Activated naive CD8-positive, alpha-beta T cell treated with anti-CD3 and anti-CD28 coated beads, Interleukin-2, amount 10 ng/mL, durations not matched to agents 7 days and 5 days (primary cell): Measurements from ENCODE around the gene ABCA8. TPM values are rescaled to one million over a fixed set of nuclear protein-coding genes. Genes with fewer than 3 reads are reported as not detected.

Experiments used
- ATAC-seq: fragments of 150-1000 bp; cut with Tn5 transposase; one replicate; pipeline ENCODE4 v1.10.0; 2021; ENCODE audit warnings: low read depth, moderate library complexity
- POLR2A ChIA-PET: fragments of 350-600 bp; sonication (Branson Sonifier 250); formaldehyde crosslinking; loops from one replicate; lab custom pipeline; 2021; ENCODE audit warnings: antibody characterized with exemption; lab: Charles Lee
- DNase-seq: peaks from one replicate; pipeline ENCODE4 v3.0.0; 2021
- H3K27ac Mint-ChIP-seq: one replicate; pipeline ENCODE4 v1.8.0; 2022; ENCODE audit warnings: mild to moderate bottlenecking, mixed read lengths
- H3K27me3 Mint-ChIP-seq: one replicate; pipeline ENCODE4 v1.8.0; 2022; ENCODE audit warnings: mild to moderate bottlenecking, moderate library complexity, mixed read lengths
- H3K36me3 Mint-ChIP-seq: one replicate; pipeline ENCODE4 v1.8.0; 2021; ENCODE audit warnings: mild to moderate bottlenecking, mixed read lengths
- H3K4me1 Mint-ChIP-seq: one replicate; pipeline ENCODE4 v1.8.0; 2021; ENCODE audit warnings: mixed read lengths
- H3K4me3 Mint-ChIP-seq: one replicate; pipeline ENCODE4 v1.8.0; 2022; ENCODE audit warnings: mild to moderate bottlenecking, moderate library complexity, mixed read lengths
- H3K9me3 Mint-ChIP-seq: one replicate; pipeline ENCODE4 v1.8.0; 2021; ENCODE audit warnings: mixed read lengths
- total RNA-seq, 2 experiments: library from RNA; stranded (reverse); gene quantifications; one replicate each; pipeline ENCODE4 v1.2.3, GENCODE V29; 2021

The ABCA8 gene
- total RNA-seq, 2 experiments from 2014 or later: not detected

GRCh38 chr17:68924793-68925720, 30.1 kb downstream of the ABCA8 start:
- DNase-seq (no peak), ATAC-seq (no peak)
- H3K4me3 Mint-ChIP-seq: no peak overlapping the region
- no peaks in the 10 kb centered on the region for H3K4me1 Mint-ChIP-seq
- H3K27me3 Mint-ChIP-seq: no peaks in the 10 kb centered on the region
- POLR2A ChIA-PET: no interaction called here
- no peaks in the 10 kb centered on the region for H3K9me3 Mint-ChIP-seq
- no peak overlapping the region for H3K27ac Mint-ChIP-seq
- no peaks in the 10 kb centered on the region for H3K36me3 Mint-ChIP-seq

- ATAC-seq (no peak), DNase-seq (no peak)
- H3K4me1 Mint-ChIP-seq: no peaks in the 10 kb centered on the region
- peaks cover 3% of the 10 kb centered on the region for H3K27me3 Mint-ChIP-seq
- POLR2A ChIA-PET: no interaction called here
- H3K36me3 Mint-ChIP-seq: no peaks in the 10 kb centered on the region
- no peak overlapping the region for H3K27ac Mint-ChIP-seq
- no peak overlapping the region for H3K4me3 Mint-ChIP-seq
- H3K9me3 Mint-ChIP-seq: peaks cover 3% of the 10 kb centered on the region
These were observed 44.3 kb downstream of the ABCA8 start for GRCh38 chr17:68910789-68911431.

GRCh38 chr17:68910251-68910705, 44.9 kb downstream of the ABCA8 start:
- DNase-seq (no peak), ATAC-seq (no peak)
- Mint-ChIP-seq H3K36me3 (no peaks in the 10 kb centered on the region), H3K4me3 (no peak overlapping the region), H3K4me1 (no peaks in the 10 kb centered on the region), H3K9me3 (no peaks in the 10 kb centered on the region), H3K27ac (no peak overlapping the region), H3K27me3 (peaks cover 3% of the 10 kb centered on the region)
- POLR2A ChIA-PET: no interaction called here

- Mint-ChIP-seq H3K4me1 (no peaks in the 10 kb centered on the region), H3K36me3 (no peaks in the 10 kb centered on the region), H3K27me3 (peaks cover 3% of the 10 kb centered on the region), H3K9me3 (no peaks in the 10 kb centered on the region), H3K27ac (no peak overlapping the region), H3K4me3 (no peak overlapping the region)
- ATAC-seq (no peak), DNase-seq (no peak)
- POLR2A ChIA-PET: no interaction called here
These were observed 46.1 kb downstream of the ABCA8 start for GRCh38 chr17:68909066-68909465.

- Mint-ChIP-seq H3K27me3 (peaks cover 2% of the 10 kb centered on the region), H3K4me1 (no peaks in the 10 kb centered on the region), H3K36me3 (no peaks in the 10 kb centered on the region), H3K4me3 (no peak overlapping the region), H3K27ac (no peak overlapping the region), H3K9me3 (no peaks in the 10 kb centered on the region)
- no peak for ATAC-seq
- no peak for DNase-seq
- POLR2A ChIA-PET: no interaction called here
These were observed 47.1 kb downstream of the ABCA8 start for GRCh38 chr17:68908045-68908444.

GRCh38 chr17:68906638-68907037, 48.6 kb downstream of the ABCA8 start:
- no peaks in the 10 kb centered on the region for H3K36me3 Mint-ChIP-seq
- POLR2A ChIA-PET: no interaction called here
- no peak overlapping the region for H3K27ac Mint-ChIP-seq
- no peak overlapping the region for H3K4me3 Mint-ChIP-seq
- H3K4me1 Mint-ChIP-seq: no peaks in the 10 kb centered on the region
- no peaks in the 10 kb centered on the region for H3K27me3 Mint-ChIP-seq
- ATAC-seq: no peak
- DNase-seq: no peak
- no peaks in the 10 kb centered on the region for H3K9me3 Mint-ChIP-seq

GRCh38 chr17:68903286-68903685, 51.9 kb downstream of the ABCA8 start:
- ATAC-seq (no peak), DNase-seq (no peak)
- H3K27ac Mint-ChIP-seq: no peak overlapping the region
- no peaks in the 10 kb centered on the region for H3K4me1 Mint-ChIP-seq
- H3K36me3 Mint-ChIP-seq: no peaks in the 10 kb centered on the region
- peaks cover 6% of the 10 kb centered on the region for H3K27me3 Mint-ChIP-seq
- no peaks in the 10 kb centered on the region for H3K9me3 Mint-ChIP-seq
- H3K4me3 Mint-ChIP-seq: no peak overlapping the region
- POLR2A ChIA-PET: no interaction called here

- H3K27ac Mint-ChIP-seq: no peak overlapping the region
- peaks cover 6% of the 10 kb centered on the region for H3K27me3 Mint-ChIP-seq
- no peaks in the 10 kb centered on the region for H3K36me3 Mint-ChIP-seq
- no peak overlapping the region for H3K4me3 Mint-ChIP-seq
- peaks cover 5% of the 10 kb centered on the region for H3K9me3 Mint-ChIP-seq
- POLR2A ChIA-PET: no interaction called here
- no peaks in the 10 kb centered on the region for H3K4me1 Mint-ChIP-seq
- DNase-seq (no peak), ATAC-seq (no peak)
These were observed 57.6 kb downstream of the ABCA8 start for GRCh38 chr17:68897557-68897956.

- Mint-ChIP-seq H3K27ac (no peak overlapping the region), H3K27me3 (no peaks in the 10 kb centered on the region), H3K36me3 (no peaks in the 10 kb centered on the region), H3K4me3 (no peak overlapping the region), H3K9me3 (peaks cover 5% of the 10 kb centered on the region), H3K4me1 (no peaks in the 10 kb centered on the region)
- POLR2A ChIA-PET: no interaction called here
- ATAC-seq (no peak), DNase-seq (no peak)
These were observed 62.5 kb downstream of the ABCA8 start for GRCh38 chr17:68892658-68893057.

GRCh38 chr17:68892193-68892592, 63.0 kb downstream of the ABCA8 start:
- Mint-ChIP-seq H3K27ac (no peak overlapping the region), H3K4me3 (no peak overlapping the region), H3K36me3 (no peaks in the 10 kb centered on the region), H3K4me1 (no peaks in the 10 kb centered on the region), H3K27me3 (no peaks in the 10 kb centered on the region), H3K9me3 (peaks cover 5% of the 10 kb centered on the region)
- DNase-seq: no peak
- ATAC-seq: no peak
- POLR2A ChIA-PET: no interaction called here

GRCh38 chr17:68886401-68886800, 68.8 kb downstream of the ABCA8 start:
- POLR2A ChIA-PET: no interaction called here
- no peaks in the 10 kb centered on the region for H3K27me3 Mint-ChIP-seq
- no peaks in the 10 kb centered on the region for H3K9me3 Mint-ChIP-seq
- ATAC-seq (no peak), DNase-seq (no peak)
- no peak overlapping the region for H3K27ac Mint-ChIP-seq
- H3K4me1 Mint-ChIP-seq: no peaks in the 10 kb centered on the region
- H3K36me3 Mint-ChIP-seq: no peaks in the 10 kb centered on the region
- no peak overlapping the region for H3K4me3 Mint-ChIP-seq

GRCh38 chr17:68884888-68885287, 70.3 kb downstream of the ABCA8 start:
- H3K9me3 Mint-ChIP-seq: no peaks in the 10 kb centered on the region
- no peak for ATAC-seq
- no peak overlapping the region for H3K4me3 Mint-ChIP-seq
- H3K27ac Mint-ChIP-seq: no peak overlapping the region
- H3K27me3 Mint-ChIP-seq: no peaks in the 10 kb centered on the region
- no peak for DNase-seq
- no peaks in the 10 kb centered on the region for H3K4me1 Mint-ChIP-seq
- POLR2A ChIA-PET: no interaction called here
- H3K36me3 Mint-ChIP-seq: no peaks in the 10 kb centered on the region

- ATAC-seq: no peak
- Mint-ChIP-seq H3K4me1 (no peaks in the 10 kb centered on the region), H3K4me3 (no peak overlapping the region), H3K36me3 (no peaks in the 10 kb centered on the region), H3K9me3 (peaks cover 3% of the 10 kb centered on the region), H3K27me3 (no peaks in the 10 kb centered on the region), H3K27ac (no peak overlapping the region)
- POLR2A ChIA-PET: no interaction called here
- DNase-seq: no peak
These were observed 76.8 kb downstream of the ABCA8 start for GRCh38 chr17:68878226-68878885.
